Measurements from ENCODE around the gene AATK. TPM values are rescaled to one million over a fixed set of nuclear protein-coding genes. Genes with fewer than 3 reads are reported as not detected.

AATK gene
- total and polyA plus RNA-seq, 2 donors (not counting 3 experiments of a cell fraction or from before 2014, with no cell fraction given), result 0.69 to 1.00 TPM

- POLR2A ChIA-PET, result no interaction called here
- Histone ChIP-seq H3K79me2 (ENCODE audit: control insufficient read depth, insufficient read depth, low read length) (no peaks in the 10 kb centered on the region), H3K9me1 (replicated peaks; ENCODE audit: control insufficient read depth, extremely low read depth, insufficient read depth, low read length) (no peaks in the 10 kb centered on the region), H2AFZ (ENCODE audit: low read depth, low read length) (no peak overlapping the region), H3K4me1 (ENCODE audit: control insufficient read depth, extremely low read depth, insufficient read depth, low read length) (no peaks in the 10 kb centered on the region), H3K27me3 (ENCODE audit: control insufficient read depth in 2 of 2, insufficient read depth in 2 of 2, low read length in 2 of 2) (no peaks in the 10 kb centered on the region), H3K27ac (ENCODE audit: insufficient read depth, low read depth, low read length) (no peak overlapping the region), H3K9ac (replicated peaks; ENCODE audit: extremely low read depth, insufficient read depth, low read length) (no peak overlapping the region), H3K36me3 (ENCODE audit: control insufficient read depth in 2 of 2, extremely low read depth in 1 of 2, insufficient read depth in 2 of 2, low read length in 2 of 2) (peaks cover 0 to 7% of the 10 kb centered on the region in 2 experiments), H4K20me1 (replicated peaks; ENCODE audit: control insufficient read depth, extremely low read depth, insufficient read depth, low read length) (no peaks in the 10 kb centered on the region), H3K4me2 (ENCODE audit: insufficient read depth, low read length) (no peak overlapping the region), H3K4me3 (replicated peaks in 1 of 3; ENCODE audit: insufficient read depth in 1 of 3, low read depth in 1 of 3, low read length in 3 of 3) (no peak overlapping the region), H3K9me3 (replicated peaks; ENCODE audit: control insufficient read depth, insufficient read depth, low read length) (no peaks in the 10 kb centered on the region)
- intact Hi-C loops (cut with micrococcal nuclease) (no loop called here), dilution Hi-C loops (cut with MboI; ENCODE audit: extremely low pct_ligation_motif_present, low sequenced_read_pairs) (no loop called here)
- CTCF ChIA-PET, result interaction anchor here (0.9 to 5.5 kb wide), 2 partner anchors 46 to 49 kb away, joined by 3 to 40 read pairs; no protein-coding TSS in a partner anchor
- TF ChIP-seq JUN (IDR thresholded peaks at IDR 0.05; ENCODE audit: borderline replicate concordance, insufficient read depth, insufficient read length, low read depth) (no peak), CTCF (IDR thresholded peaks at IDR 0.05; ENCODE audit: extremely low read depth in 1 of 2, insufficient read depth in 1 of 2, low read depth in 1 of 2, low read length in 2 of 2) (no peak), MYC (IDR thresholded peaks at IDR 0.05; ENCODE audit: low read depth, low read length) (no peak), GATA2 (IDR thresholded peaks at IDR 0.05; ENCODE audit: insufficient read depth, insufficient read length, low read depth, low read length) (no peak)
- DNase-seq (ENCODE audit: low read depth, low spot score) (no peak), FAIRE-seq (no peak)
- BruUV-seq (replicated peaks), result no TSS peak
Observed at GRCh38 chr17:81191646-81192045, 25.6 kb upstream of the AATK start.

GRCh38 chr17:81191116-81191515, 25.1 kb upstream of the AATK start:
- Histone ChIP-seq H3K4me2 (ENCODE audit: insufficient read depth, low read length) (no peak overlapping the region), H2AFZ (ENCODE audit: low read depth, low read length) (no peak overlapping the region), H3K9me1 (replicated peaks; ENCODE audit: control insufficient read depth, extremely low read depth, insufficient read depth, low read length) (no peaks in the 10 kb centered on the region), H3K4me1 (ENCODE audit: control insufficient read depth, extremely low read depth, insufficient read depth, low read length) (no peaks in the 10 kb centered on the region), H3K27ac (ENCODE audit: insufficient read depth, low read depth, low read length) (no peak overlapping the region), H3K79me2 (ENCODE audit: control insufficient read depth, insufficient read depth, low read length) (no peaks in the 10 kb centered on the region), H3K9me3 (replicated peaks; ENCODE audit: control insufficient read depth, insufficient read depth, low read length) (no peaks in the 10 kb centered on the region), H3K36me3 (ENCODE audit: control insufficient read depth in 2 of 2, extremely low read depth in 1 of 2, insufficient read depth in 2 of 2, low read length in 2 of 2) (peaks cover 0 to 7% of the 10 kb centered on the region in 2 experiments), H3K27me3 (ENCODE audit: control insufficient read depth in 2 of 2, insufficient read depth in 2 of 2, low read length in 2 of 2) (no peaks in the 10 kb centered on the region), H3K9ac (replicated peaks; ENCODE audit: extremely low read depth, insufficient read depth, low read length) (no peak overlapping the region), H4K20me1 (replicated peaks; ENCODE audit: control insufficient read depth, extremely low read depth, insufficient read depth, low read length) (no peaks in the 10 kb centered on the region), H3K4me3 (replicated peaks in 1 of 3; ENCODE audit: insufficient read depth in 1 of 3, low read depth in 1 of 3, low read length in 3 of 3) (no peak overlapping the region)
- BruUV-seq (replicated peaks), result no TSS peak
- dilution Hi-C loops (cut with MboI; ENCODE audit: extremely low pct_ligation_motif_present, low sequenced_read_pairs), result no loop called here
- ChIA-PET CTCF (interaction anchor here (0.9 to 5.5 kb wide), 3 partner anchors 10 to 49 kb away, joined by 3 to 40 read pairs (median 5); no protein-coding TSS in a partner anchor), POLR2A (no interaction called here)
- intact Hi-C loops (cut with micrococcal nuclease), result no loop called here
- FAIRE-seq, result no peak
- no peak for TF ChIP-seq MYC (IDR thresholded peaks at IDR 0.05; ENCODE audit: low read depth, low read length)
- no peak for TF ChIP-seq JUN (IDR thresholded peaks at IDR 0.05; ENCODE audit: borderline replicate concordance, insufficient read depth, insufficient read length, low read depth)
- no peak for TF ChIP-seq POLR2A (IDR thresholded peaks at IDR 0.05; ENCODE audit: low read depth, low read length)
- TF ChIP-seq POLR2AphosphoS5 (IDR thresholded peaks at IDR 0.05; ENCODE audit: insufficient read depth, low read depth, low read length), result no peak
- TF ChIP-seq GATA2 (IDR thresholded peaks at IDR 0.05; ENCODE audit: insufficient read depth, insufficient read length, low read depth, low read length), result no peak
- TF ChIP-seq CTCF (IDR thresholded peaks at IDR 0.05; ENCODE audit: extremely low read depth in 1 of 2, insufficient read depth in 1 of 2, low read depth in 1 of 2, low read length in 2 of 2), result no peak
- TF ChIP-seq MAX (IDR thresholded peaks at IDR 0.05; ENCODE audit: insufficient read depth, insufficient read length), result no peak
- TF ChIP-seq FOS (IDR thresholded peaks at IDR 0.05; ENCODE audit: borderline replicate concordance, insufficient read depth, low read length), result no peak
- no peak for TF ChIP-seq EZH2 (IDR thresholded peaks at IDR 0.05; ENCODE audit: borderline replicate concordance, low read depth, low read length, severe bottlenecking)
- no peak for DNase-seq (ENCODE audit: low read depth, low spot score)

All from endothelial cell of umbilical vein (primary cell).